ENCODE measurements around the gene E2F7.

The E2F7 gene

DNA sequence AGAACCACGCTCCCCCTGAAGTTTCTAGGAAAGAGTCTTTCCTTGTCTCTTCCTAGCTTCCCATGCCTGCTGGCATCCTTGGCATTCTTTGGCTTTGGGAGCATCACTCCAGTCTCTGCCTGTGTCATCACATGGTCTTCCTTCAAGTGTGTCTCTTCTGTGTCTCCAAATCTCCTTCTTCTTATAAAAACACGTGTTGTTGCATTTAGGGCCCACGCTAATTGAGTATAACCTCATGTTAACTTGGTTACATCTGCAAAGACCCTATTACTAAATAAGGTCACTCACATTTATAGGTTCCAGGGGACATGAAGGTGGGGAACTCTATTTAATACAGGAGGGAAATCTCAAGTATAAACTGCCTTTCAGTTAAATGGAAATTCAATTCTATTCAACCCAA lies 63.0 kb downstream of the E2F7 start:
- no peak overlapping the region for H2AFZ ChIP-seq (ENCODE audit: low read length)
- H3K27me3 ChIP-seq (ENCODE audit: insufficient read depth, low read length), result no peaks in the 10 kb centered on the region; the same call in 1 of the 2 replicates
- TF ChIP-seq EZH2 (IDR thresholded peaks at IDR 0.05; ENCODE audit: borderline replicate concordance, low read length), result no peak
- TF ChIP-seq, protein P1, sequence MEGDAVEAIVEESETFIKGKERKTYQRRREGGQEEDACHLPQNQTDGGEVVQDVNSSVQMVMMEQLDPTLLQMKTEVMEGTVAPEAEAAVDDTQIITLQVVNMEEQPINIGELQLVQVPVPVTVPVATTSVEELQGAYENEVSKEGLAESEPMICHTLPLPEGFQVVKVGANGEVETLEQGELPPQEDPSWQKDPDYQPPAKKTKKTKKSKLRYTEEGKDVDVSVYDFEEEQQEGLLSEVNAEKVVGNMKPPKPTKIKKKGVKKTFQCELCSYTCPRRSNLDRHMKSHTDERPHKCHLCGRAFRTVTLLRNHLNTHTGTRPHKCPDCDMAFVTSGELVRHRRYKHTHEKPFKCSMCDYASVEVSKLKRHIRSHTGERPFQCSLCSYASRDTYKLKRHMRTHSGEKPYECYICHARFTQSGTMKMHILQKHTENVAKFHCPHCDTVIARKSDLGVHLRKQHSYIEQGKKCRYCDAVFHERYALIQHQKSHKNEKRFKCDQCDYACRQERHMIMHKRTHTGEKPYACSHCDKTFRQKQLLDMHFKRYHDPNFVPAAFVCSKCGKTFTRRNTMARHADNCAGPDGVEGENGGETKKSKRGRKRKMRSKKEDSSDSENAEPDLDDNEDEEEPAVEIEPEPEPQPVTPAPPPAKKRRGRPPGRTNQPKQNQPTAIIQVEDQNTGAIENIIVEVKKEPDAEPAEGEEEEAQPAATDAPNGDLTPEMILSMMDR (IDR thresholded peaks at IDR 0.05; ENCODE audit: low read length), result no peak
- H3K36me3 ChIP-seq (ENCODE audit: insufficient read depth, low read length), result no peaks in the 10 kb centered on the region
- no peaks in the 10 kb centered on the region for H3F3A ChIP-seq (ENCODE audit: insufficient read depth, low read length)
- no peak overlapping the region for H3K9ac ChIP-seq (ENCODE audit: low read length)
- H3K4me3 ChIP-seq (ENCODE audit: low read depth, low read length, poor library complexity, severe bottlenecking), result no peak overlapping the region
- H4K20me1 ChIP-seq (ENCODE audit: insufficient read depth, low read length), result no peaks in the 10 kb centered on the region
- no peak overlapping the region for H3K4me2 ChIP-seq (ENCODE audit: low read length)
- no peaks in the 10 kb centered on the region for H3K79me2 ChIP-seq (ENCODE audit: insufficient read depth, low read length)
- H3K4me1 ChIP-seq (ENCODE audit: insufficient read depth, low read length, severe bottlenecking), result no peaks in the 10 kb centered on the region
- H3K9me3 ChIP-seq (ENCODE audit: low read length), result no peaks in the 10 kb centered on the region
- H3K9me2 ChIP-seq (ENCODE audit: low read depth, low read length), result no peaks in the 10 kb centered on the region
- H3K27ac ChIP-seq (ENCODE audit: low read depth, low read length, poor library complexity, severe bottlenecking), result no peak overlapping the region

DNA sequence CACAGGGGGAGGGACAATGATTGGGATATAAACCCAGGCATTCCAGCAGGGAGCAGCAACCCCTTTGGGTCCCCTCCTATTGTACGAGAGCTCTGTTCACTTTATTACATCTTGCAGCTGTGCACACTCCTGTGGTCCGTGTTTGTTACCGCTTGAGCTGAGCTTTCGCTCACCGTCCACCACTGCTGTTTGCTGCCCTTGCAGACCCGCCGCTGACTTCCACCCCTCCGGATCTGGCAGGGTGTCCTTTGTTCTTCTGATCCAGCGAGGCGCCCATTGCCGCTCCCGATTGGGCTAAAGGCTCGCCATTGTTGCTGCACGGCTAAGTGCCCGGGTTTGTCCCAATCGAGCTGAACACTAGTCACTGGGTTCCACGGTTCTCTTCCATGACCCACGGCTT lies 64.1 kb downstream of the E2F7 start:
- TF ChIP-seq, protein P1 (IDR thresholded peaks at IDR 0.05; ENCODE audit: low read length), result no peak
- TF ChIP-seq EZH2 (IDR thresholded peaks at IDR 0.05; ENCODE audit: borderline replicate concordance, low read length), result no peak
- Histone ChIP-seq H3K4me1 (ENCODE audit: insufficient read depth, low read length, severe bottlenecking) (no peaks in the 10 kb centered on the region), H3F3A (ENCODE audit: insufficient read depth, low read length) (no peaks in the 10 kb centered on the region), H3K9me2 (ENCODE audit: low read depth, low read length) (no peaks in the 10 kb centered on the region), H3K27ac (ENCODE audit: low read depth, low read length, poor library complexity, severe bottlenecking) (no peak overlapping the region), H3K4me2 (ENCODE audit: low read length) (no peak overlapping the region), H2AFZ (ENCODE audit: low read length) (no peak overlapping the region), H3K9me3 (ENCODE audit: low read length) (no peaks in the 10 kb centered on the region), H3K36me3 (ENCODE audit: insufficient read depth, low read length) (no peaks in the 10 kb centered on the region), H3K27me3 (ENCODE audit: insufficient read depth, low read length) (no peaks in the 10 kb centered on the region; the same call in 1 of the 2 replicates), H3K9ac (ENCODE audit: low read length) (no peak overlapping the region), H3K79me2 (ENCODE audit: insufficient read depth, low read length) (no peaks in the 10 kb centered on the region), H4K20me1 (ENCODE audit: insufficient read depth, low read length) (no peaks in the 10 kb centered on the region), H3K4me3 (ENCODE audit: low read depth, low read length, poor library complexity, severe bottlenecking) (no peak overlapping the region)

DNA sequence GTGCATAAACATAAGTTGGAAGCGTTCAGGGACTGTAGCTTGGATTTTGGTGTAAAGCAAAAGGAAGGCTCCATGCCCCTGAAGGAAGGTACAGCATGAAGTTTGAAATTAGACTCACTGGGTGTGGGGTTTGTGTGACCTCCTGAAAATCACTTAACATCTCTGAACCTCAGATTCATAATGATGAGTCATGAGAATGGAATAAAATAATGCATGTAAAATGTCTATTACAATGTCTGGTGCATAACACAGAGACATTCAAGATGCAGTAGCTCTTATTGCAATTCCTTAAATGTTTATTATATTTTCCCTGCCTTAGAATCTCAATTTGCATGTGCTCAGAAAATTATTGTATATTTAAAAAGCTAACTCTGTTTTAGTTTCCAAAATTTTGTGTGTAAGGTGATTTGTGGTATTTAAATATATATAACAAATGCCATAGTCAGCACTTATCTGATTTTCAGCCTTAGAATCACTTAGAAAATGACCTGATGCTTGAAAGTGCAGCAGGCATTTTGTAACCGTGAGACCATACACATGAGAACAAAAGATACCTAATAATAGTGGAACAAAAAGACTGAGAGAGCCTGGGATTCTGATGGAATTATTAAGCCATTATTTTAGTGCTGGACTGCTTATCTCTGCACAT lies 66.3 kb downstream of the E2F7 start:
- H3K4me3 ChIP-seq (ENCODE audit: low read depth, low read length, poor library complexity, severe bottlenecking), result no peak overlapping the region
- H3K79me2 ChIP-seq (ENCODE audit: insufficient read depth, low read length), result no peaks in the 10 kb centered on the region
- no peaks in the 10 kb centered on the region for H3K4me1 ChIP-seq (ENCODE audit: insufficient read depth, low read length, severe bottlenecking)
- no peaks in the 10 kb centered on the region for H4K20me1 ChIP-seq (ENCODE audit: insufficient read depth, low read length)
- TF ChIP-seq, protein P1 (IDR thresholded peaks at IDR 0.05; ENCODE audit: low read length), result no peak
- TF ChIP-seq EZH2 (IDR thresholded peaks at IDR 0.05; ENCODE audit: borderline replicate concordance, low read length), result no peak
- no peak overlapping the region for H2AFZ ChIP-seq (ENCODE audit: low read length)
- no peak overlapping the region for H3K4me2 ChIP-seq (ENCODE audit: low read length)
- no peak overlapping the region for H3K27ac ChIP-seq (ENCODE audit: low read depth, low read length, poor library complexity, severe bottlenecking)
- H3K27me3 ChIP-seq (ENCODE audit: insufficient read depth, low read length), result no peaks in the 10 kb centered on the region; the same call in 1 of the 2 replicates
- no peaks in the 10 kb centered on the region for H3F3A ChIP-seq (ENCODE audit: insufficient read depth, low read length)
- H3K36me3 ChIP-seq (ENCODE audit: insufficient read depth, low read length), result no peaks in the 10 kb centered on the region
- no peaks in the 10 kb centered on the region for H3K9me2 ChIP-seq (ENCODE audit: low read depth, low read length)
- H3K9ac ChIP-seq (ENCODE audit: low read length), result no peak overlapping the region
- H3K9me3 ChIP-seq (ENCODE audit: low read length), result no peaks in the 10 kb centered on the region

All from OCI-LY1 (cell line).